AG04450 (cell line): ENCODE measurements around the gene CLCN1. TPM values are rescaled to one million over a fixed set of nuclear protein-coding genes. Genes with fewer than 3 reads are reported as not detected.

Experiments used
- CTCF ChIA-PET: fragments of 300-600, 350-600 bp; formaldehyde crosslinking; extraction: SDS; loops from one replicate; lab custom pipeline; 2022; ENCODE audit warnings: antibody characterized with exemption, inconsistent platforms; lab: Charles Lee
- POLR2A ChIA-PET: fragments of 350-600 bp; formaldehyde crosslinking; extraction: SDS; loops from one replicate; lab custom pipeline; 2021; ENCODE audit warnings: antibody characterized with exemption, inconsistent platforms; lab: Yijun Ruan, JAX
- DNase-seq: peaks from one replicate; pipeline ENCODE4 v3.0.0-alpha.2; 2011; ENCODE audit warnings: low read depth, low spot score
- H3K27ac ChIP-seq: one replicate; pipeline ENCODE4 v1.5.1; 2012; ENCODE audit warnings: low read depth, low read length, control low read depth
- H3K27me3 ChIP-seq: one replicate; pipeline ENCODE4 v1.6.0; 2012; ENCODE audit warnings: low read length; ENCODE audit not compliant: control insufficient read depth, insufficient read depth
- H3K4me3 ChIP-seq: 2 replicates; pipeline ENCODE4 v1.5.1; 2011; ENCODE audit warnings: mild to moderate bottlenecking, low read depth, low read length, control low read depth
- H3K9me3 ChIP-seq: 2 replicates; pipeline ENCODE4 v1.5.1; 2012; ENCODE audit warnings: low read length; ENCODE audit not compliant: control insufficient read depth, insufficient read depth
- polyA plus RNA-seq: library from polyadenylated mRNA; depleted of rRNA; stranded (reverse); fragments of >200 nt; gene quantifications from 2 replicates; pipeline ENCODE4 v1.2.3, GENCODE V29; 2011
- TF ChIP-seq, protein P1 (sequence below): IDR thresholded peaks from 2 replicates; pipeline ENCODE4 v1.5.1; 2011; ENCODE audit warnings: low read depth, low read length, control low read depth, inconsistent platforms

The CLCN1 gene
- polyA plus RNA-seq, 1 experiment, result not detected

DNA sequence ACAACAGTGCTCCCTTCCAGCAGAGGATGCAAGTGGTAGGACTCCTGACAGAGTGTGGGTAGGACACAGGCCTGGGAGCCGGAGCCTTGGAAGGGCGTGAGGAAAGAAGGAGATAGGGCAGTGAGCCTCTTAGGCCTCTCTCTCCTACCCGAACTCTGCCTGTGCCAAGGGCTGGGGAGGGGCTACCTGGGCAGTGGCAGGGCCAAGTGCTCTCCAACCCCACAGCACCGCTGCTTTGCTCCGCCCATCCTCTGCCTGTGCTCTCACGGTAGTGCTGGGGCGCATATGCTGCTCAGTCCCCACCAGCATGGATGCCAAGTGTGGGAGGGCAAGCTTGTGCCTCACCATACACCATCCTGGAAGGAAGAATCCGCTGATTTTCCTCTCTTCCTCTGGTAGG, 39.1 kb downstream of the CLCN1 start:
- TF ChIP-seq, protein P1, sequence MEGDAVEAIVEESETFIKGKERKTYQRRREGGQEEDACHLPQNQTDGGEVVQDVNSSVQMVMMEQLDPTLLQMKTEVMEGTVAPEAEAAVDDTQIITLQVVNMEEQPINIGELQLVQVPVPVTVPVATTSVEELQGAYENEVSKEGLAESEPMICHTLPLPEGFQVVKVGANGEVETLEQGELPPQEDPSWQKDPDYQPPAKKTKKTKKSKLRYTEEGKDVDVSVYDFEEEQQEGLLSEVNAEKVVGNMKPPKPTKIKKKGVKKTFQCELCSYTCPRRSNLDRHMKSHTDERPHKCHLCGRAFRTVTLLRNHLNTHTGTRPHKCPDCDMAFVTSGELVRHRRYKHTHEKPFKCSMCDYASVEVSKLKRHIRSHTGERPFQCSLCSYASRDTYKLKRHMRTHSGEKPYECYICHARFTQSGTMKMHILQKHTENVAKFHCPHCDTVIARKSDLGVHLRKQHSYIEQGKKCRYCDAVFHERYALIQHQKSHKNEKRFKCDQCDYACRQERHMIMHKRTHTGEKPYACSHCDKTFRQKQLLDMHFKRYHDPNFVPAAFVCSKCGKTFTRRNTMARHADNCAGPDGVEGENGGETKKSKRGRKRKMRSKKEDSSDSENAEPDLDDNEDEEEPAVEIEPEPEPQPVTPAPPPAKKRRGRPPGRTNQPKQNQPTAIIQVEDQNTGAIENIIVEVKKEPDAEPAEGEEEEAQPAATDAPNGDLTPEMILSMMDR, result no peak
- CTCF ChIA-PET, result interaction anchor here (1.0 kb wide), 1 partner anchor 114 kb away, joined by 3 read pairs; no protein-coding TSS in a partner anchor
- Histone ChIP-seq H3K27me3 (peaks cover 13% of the 10 kb centered on the region), H3K9me3 (no peaks in the 10 kb centered on the region), H3K4me3 (no peak overlapping the region), H3K27ac (no peak overlapping the region)
- POLR2A ChIA-PET, result no interaction called here
- no peak for DNase-seq

GRCh38 chr7:143355450-143356385, 39.8 kb downstream of the CLCN1 start:
- DNase-seq, result no peak
- CTCF ChIA-PET, result interaction anchor here (0.6 to 1.3 kb wide), 4 partner anchors 24 to 128 kb away, joined by 3 to 4 read pairs (median 3); no protein-coding TSS in a partner anchor
- POLR2A ChIA-PET, result no interaction called here
- H3K4me3 ChIP-seq, result no peak overlapping the region
- TF ChIP-seq, protein P1, result no peak
- H3K27ac ChIP-seq, result no peak overlapping the region
- peaks cover 12% of the 10 kb centered on the region for H3K27me3 ChIP-seq
- H3K9me3 ChIP-seq, result no peaks in the 10 kb centered on the region

- DNase-seq, result no peak
- peaks cover 18% of the 10 kb centered on the region for H3K27me3 ChIP-seq
- POLR2A ChIA-PET, result no interaction called here
- H3K4me3 ChIP-seq, result no peak overlapping the region
- H3K9me3 ChIP-seq, result no peaks in the 10 kb centered on the region
- CTCF ChIA-PET, result interaction anchor here (0.6 to 1.3 kb wide), 2 partner anchors 24 to 127 kb away, joined by 3 to 4 read pairs; no protein-coding TSS in a partner anchor
- H3K27ac ChIP-seq, result no peak overlapping the region
- TF ChIP-seq, protein P1, result no peak
Observed at GRCh38 chr7:143356414-143357050, 40.6 kb downstream of the CLCN1 start.

DNA sequence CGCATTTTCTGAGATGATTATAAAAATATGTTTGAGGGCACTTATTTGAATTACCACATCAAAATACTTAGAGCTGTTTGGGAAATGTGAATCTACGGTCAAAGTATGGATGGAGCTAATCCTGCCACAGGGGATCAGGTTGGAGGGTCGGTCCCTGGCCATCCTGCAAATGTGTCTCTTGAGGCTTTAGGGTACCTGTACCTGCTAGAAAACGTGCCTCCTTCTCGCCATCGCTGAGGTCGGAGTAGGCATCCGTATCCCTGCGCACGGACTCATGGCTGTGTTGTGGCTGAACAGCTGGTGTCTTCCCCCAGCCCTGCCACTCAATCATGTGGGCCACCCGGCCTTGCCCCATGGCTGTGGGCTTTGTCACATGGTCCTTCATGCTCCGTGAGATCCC, 42.7 kb downstream of the CLCN1 start:
- TF ChIP-seq, protein P1, result no peak
- Histone ChIP-seq H3K4me3 (no peak overlapping the region), H3K27ac (no peak overlapping the region), H3K27me3 (peaks cover 33% of the 10 kb centered on the region), H3K9me3 (no peaks in the 10 kb centered on the region; the same call in 1 of the 2 replicates)
- CTCF ChIA-PET, result no interaction called here
- DNase-seq, result no peak
- POLR2A ChIA-PET, result no interaction called here
